Caco-2 (cell line): Measurements from ENCODE around the gene RPP30. TPM values are rescaled to one million over a fixed set of nuclear protein-coding genes. Genes with fewer than 3 reads are reported as not detected.
A peak's percentile ranks its signal among the peaks of the same experiment; 100 is the strongest.

Experiments used
- BruUV-seq: library from RNA; stranded (reverse); fragments of 400-500 nt; replicated peaks from 2 replicates; lab custom pipeline; 2021; lab: Mats Ljungman, UMichigan
- CTCF ChIA-PET: fragments of 300-600 bp; sonication (Branson Sonifier 250); formaldehyde crosslinking; loops from one replicate; lab custom pipeline; 2022; ENCODE audit warnings: antibody characterized with exemption; lab: Charles Lee
- POLR2A ChIA-PET: fragments of 300-600 bp; sonication (Branson Sonifier 250); formaldehyde crosslinking; loops from one replicate; lab custom pipeline; 2022; ENCODE audit warnings: antibody characterized with exemption; lab: Charles Lee
- DNase-seq, 2 experiments: peaks; one replicate each; pipeline versions ENCODE4 v3.0.0 to v3.0.0-alpha.2; 2020 to 2022
- H3K27me3 ChIP-seq: replicated peaks from 2 replicates; pipeline ENCODE4 v1.6.0; 2011; ENCODE audit warnings: low read length; ENCODE audit not compliant: control insufficient read depth, insufficient read depth
- H3K36me3 ChIP-seq: 2 replicates; pipeline ENCODE4 v1.5.1; 2011; ENCODE audit warnings: low read length; ENCODE audit not compliant: control insufficient read depth, insufficient read depth
- H3K4me1 ChIP-seq: fragments of 250-450 bp; sonication (Bioruptor Pico); 2 replicates; pipeline ENCODE4 v1.5.1; 2020; ENCODE audit warnings: mild to moderate bottlenecking
- H3K4me3 ChIP-seq: 2 replicates; pipeline ENCODE4 v1.5.1; 2011; ENCODE audit warnings: low read depth, mild to moderate bottlenecking, control low read depth, low read length
- H3K9me3 ChIP-seq: fragments of 250-450 bp; sonication (Bioruptor Pico); 2 replicates; pipeline ENCODE4 v1.5.1; 2020; ENCODE audit warnings: mild to moderate bottlenecking, moderate library complexity
- H3K27ac Mint-ChIP-seq: one replicate; pipeline ENCODE4 v1.8.0; 2022; ENCODE audit warnings: mixed read lengths; ENCODE audit not compliant: unreplicated experiment
- H3K27me3 Mint-ChIP-seq: one replicate; pipeline ENCODE4 v1.8.0; 2022; ENCODE audit warnings: mixed read lengths; ENCODE audit not compliant: insufficient read depth, unreplicated experiment
- H3K36me3 Mint-ChIP-seq: one replicate; pipeline ENCODE4 v1.8.0; 2022; ENCODE audit warnings: mild to moderate bottlenecking, mixed read lengths; ENCODE audit not compliant: insufficient read depth, unreplicated experiment
- H3K4me1 Mint-ChIP-seq: one replicate; pipeline ENCODE4 v1.8.0; 2022; ENCODE audit warnings: low read depth, mixed read lengths; ENCODE audit not compliant: unreplicated experiment
- H3K4me3 Mint-ChIP-seq: one replicate; pipeline ENCODE4 v1.8.0; 2022; ENCODE audit warnings: mild to moderate bottlenecking, moderate library complexity, mixed read lengths; ENCODE audit not compliant: unreplicated experiment
- H3K9me3 Mint-ChIP-seq: one replicate; pipeline ENCODE4 v1.8.0; 2022; ENCODE audit warnings: mixed read lengths; ENCODE audit not compliant: unreplicated experiment
- CTCF ChIP-seq, 2 experiments: fragments of 200-600 bp in 1 of 2; IDR thresholded peaks; 1 replicate in 1 of 2; 2 replicates in 1 of 2; pipeline versions ENCODE4 v1.5.1 to v1.8.0; 2011 to 2022; ENCODE audit warnings: antibody characterized with exemption in 1 of 2, control low read depth in 1 of 2, inconsistent platforms in 1 of 2, low read depth in 1 of 2, low read length in 1 of 2, mild to moderate bottlenecking in 1 of 2, moderate library complexity in 1 of 2; ENCODE audit not compliant: insufficient read depth in 1 of 2, severe bottlenecking in 1 of 2, unreplicated experiment in 1 of 2
- intact Hi-C: fragments of 100-400 bp; cut with micrococcal nuclease; formaldehyde crosslinking; loops from one replicate; pipeline ENCODE4 v1.10.0; 2022; ENCODE audit not compliant: unreplicated experiment
- total RNA-seq: library from RNA; stranded (reverse); gene quantifications from 2 replicates; pipeline ENCODE4 v1.2.3, GENCODE V29; 2022

RPP30 gene
- total RNA-seq, 1 experiment from 2014 or later: 67.6 TPM

GRCh38 chr10:90916392-90917237, 44.8 kb downstream of the RPP30 start:
- H3K4me3 Mint-ChIP-seq: peak overlapping the region; percentile 95
- DNase-seq: no peak
- intact Hi-C loops: no loop called here
- H3K27ac Mint-ChIP-seq: no peak overlapping the region
- Histone ChIP-seq H3K4me3 (no peak overlapping the region), H3K27me3 (no peaks in the 10 kb centered on the region), H3K4me1 (peaks cover 19% of the 10 kb centered on the region), H3K9me3 (no peaks in the 10 kb centered on the region), H3K36me3 (no peaks in the 10 kb centered on the region)
- ChIA-PET POLR2A (interaction anchor here (2.1 kb wide), 1 partner anchor 14 kb away, joined by 7 read pairs; no protein-coding TSS in a partner anchor), CTCF (interaction anchor here (1.2 kb wide), 1 partner anchor 45 kb away, joined by 4 read pairs; the partner anchor contains the start of gene RPP30)
- peaks cover 50% of the 10 kb centered on the region for H3K4me1 Mint-ChIP-seq
- no TSS peak for BruUV-seq
- TF ChIP-seq CTCF (IDR thresholded peaks at IDR 0.05; ENCODE audit: insufficient read depth in 1 of 2, low read depth in 1 of 2, low read length in 1 of 2, severe bottlenecking in 1 of 2, unreplicated experiment in 1 of 2): no peak
- H3K9me3 Mint-ChIP-seq: no peaks in the 10 kb centered on the region
- peaks cover 97% of the 10 kb centered on the region for H3K36me3 Mint-ChIP-seq
- H3K27me3 Mint-ChIP-seq: no peaks in the 10 kb centered on the region

- POLR2A ChIA-PET: interaction anchor here (2.1 kb wide), 1 partner anchor 13 kb away, joined by 7 read pairs; no protein-coding TSS in a partner anchor
- no peaks in the 10 kb centered on the region for H3K9me3 Mint-ChIP-seq
- H3K4me3 ChIP-seq: no peak overlapping the region
- no peaks in the 10 kb centered on the region for H3K36me3 ChIP-seq
- H3K9me3 ChIP-seq: no peaks in the 10 kb centered on the region
- H3K4me3 Mint-ChIP-seq: peak overlapping the region; percentile 95
- H3K27me3 ChIP-seq: no peaks in the 10 kb centered on the region
- no peak for DNase-seq
- H3K27ac Mint-ChIP-seq: no peak overlapping the region
- peaks cover 48% of the 10 kb centered on the region for H3K4me1 Mint-ChIP-seq
- BruUV-seq: no TSS peak
- TF ChIP-seq CTCF (IDR thresholded peaks at IDR 0.05; ENCODE audit: insufficient read depth in 1 of 2, low read depth in 1 of 2, low read length in 1 of 2, severe bottlenecking in 1 of 2, unreplicated experiment in 1 of 2): no peak
- peaks cover 89% of the 10 kb centered on the region for H3K36me3 Mint-ChIP-seq
- CTCF ChIA-PET: interaction anchor here (1.2 kb wide), 1 partner anchor 46 kb away, joined by 4 read pairs; the partner anchor contains the start of gene RPP30
- H3K27me3 Mint-ChIP-seq: no peaks in the 10 kb centered on the region
- intact Hi-C loops: no loop called here
- peaks cover 21% of the 10 kb centered on the region for H3K4me1 ChIP-seq
Observed at GRCh38 chr10:90917238-90917967, 45.6 kb downstream of the RPP30 start.

- H3K9me3 ChIP-seq: no peaks in the 10 kb centered on the region
- H3K4me1 ChIP-seq: peaks cover 19% of the 10 kb centered on the region
- CTCF ChIA-PET: interaction anchor here (1.2 kb wide), 1 partner anchor 46 kb away, joined by 4 read pairs; the partner anchor contains the start of gene RPP30
- H3K4me3 Mint-ChIP-seq: peak overlapping the region; percentile 95
- no peaks in the 10 kb centered on the region for H3K36me3 ChIP-seq
- no peaks in the 10 kb centered on the region for H3K27me3 ChIP-seq
- peaks cover 84% of the 10 kb centered on the region for H3K36me3 Mint-ChIP-seq
- BruUV-seq: no TSS peak
- DNase-seq: no peak
- peaks cover 43% of the 10 kb centered on the region for H3K4me1 Mint-ChIP-seq
- H3K27me3 Mint-ChIP-seq: no peaks in the 10 kb centered on the region
- no peak for TF ChIP-seq CTCF (IDR thresholded peaks at IDR 0.05; ENCODE audit: insufficient read depth in 1 of 2, low read depth in 1 of 2, low read length in 1 of 2, severe bottlenecking in 1 of 2, unreplicated experiment in 1 of 2)
- POLR2A ChIA-PET: interaction anchor here (2.1 kb wide), 1 partner anchor 12 kb away, joined by 7 read pairs; no protein-coding TSS in a partner anchor
- intact Hi-C loops: no loop called here
- no peaks in the 10 kb centered on the region for H3K9me3 Mint-ChIP-seq
- H3K4me3 ChIP-seq: no peak overlapping the region
- no peak overlapping the region for H3K27ac Mint-ChIP-seq
Observed at GRCh38 chr10:90917968-90918318, 46.2 kb downstream of the RPP30 start.
